Lower lobe of right lung (tissue), 2 donors: ENCODE results near the gene LDB2. TPM values are rescaled to one million over a fixed set of nuclear protein-coding genes. Genes with fewer than 3 reads are reported as not detected.
A peak's percentile ranks its signal among the peaks of the same experiment; 100 is the strongest.

Source experiments
- ATAC-seq, 2 donors: fragments of 200-7000 bp; cut with Tn5 transposase; one replicate each; pipeline ENCODE4 v1.9.1; 2020 to 2022; ENCODE audit warnings: mild to moderate bottlenecking in 2 of 2, moderate library complexity in 2 of 2
- DNase-seq: peaks from one replicate; pipeline ENCODE4 v3.0.0-alpha.2; 2020
- H3K27ac ChIP-seq: fragments of 200-600 bp; one replicate; pipeline ENCODE4 v1.8.0; 2022
- H3K27me3 ChIP-seq: fragments of 200-600 bp; one replicate; pipeline ENCODE4 v1.8.0; 2022; ENCODE audit warnings: low read depth
- H3K36me3 ChIP-seq: fragments of 200-600 bp; one replicate; pipeline ENCODE4 v1.8.0; 2022; ENCODE audit warnings: mild to moderate bottlenecking
- H3K4me1 ChIP-seq: fragments of 200-600 bp; one replicate; pipeline ENCODE4 v1.8.0; 2022
- H3K4me3 ChIP-seq: fragments of 200-600 bp; one replicate; pipeline ENCODE4 v1.8.0; 2022; ENCODE audit warnings: mild to moderate bottlenecking
- H3K9me3 ChIP-seq: fragments of 200-600 bp; one replicate; pipeline ENCODE4 v1.8.0; 2022
- CTCF ChIP-seq: fragments of 200-600 bp; IDR thresholded peaks from one replicate; pipeline ENCODE4 v1.8.0; 2022; ENCODE audit warnings: antibody characterized with exemption, mild to moderate bottlenecking
- intact Hi-C: fragments of 100-400 bp; cut with DNase I; formaldehyde crosslinking; loops from one replicate; pipeline ENCODE4 v1.11.0; 2022
- total RNA-seq: library from RNA; stranded (reverse); fragmentation: NEBNext Ultra II Directional; extraction: Animal tissue kit (Norgen Biotek cat#: 25700); gene quantifications from one replicate; pipeline ENCODE4 v1.2.1, GENCODE V29; 2021
- donor health status: DM: no; HTN: yes; CAD: no; lungs with severe emphysema.

Gene LDB2
- total RNA-seq, 1 donor from 2014 or later: 113 TPM

- Histone ChIP-seq H3K9me3 (no peaks in the 10 kb centered on the region), H3K4me1 (no peaks in the 10 kb centered on the region), H3K27me3 (no peaks in the 10 kb centered on the region), H3K27ac (no peak overlapping the region), H3K36me3 (no peaks in the 10 kb centered on the region), H3K4me3 (peak overlapping the region; percentile 14)
- ATAC-seq (no peak), DNase-seq (no peak)
- intact Hi-C loops: no loop called here
- TF ChIP-seq CTCF: no peak
Measured at GRCh38 chr4:16909281-16909680, 10.8 kb upstream of the LDB2 start.

GRCh38 chr4:16908377-16909021 is 10.1 kb upstream of the LDB2 start:
- H3K4me1 ChIP-seq: no peaks in the 10 kb centered on the region
- no peak for TF ChIP-seq CTCF
- H3K27ac ChIP-seq: no peak overlapping the region
- intact Hi-C loops: no loop called here
- ATAC-seq: no peak
- no peaks in the 10 kb centered on the region for H3K36me3 ChIP-seq
- no peaks in the 10 kb centered on the region for H3K9me3 ChIP-seq
- no peak for DNase-seq
- no peak overlapping the region for H3K4me3 ChIP-seq
- H3K27me3 ChIP-seq: no peaks in the 10 kb centered on the region

GRCh38 chr4:16900325-16900724 is 1.9 kb upstream of the LDB2 start:
- DNase-seq: no peak
- no peak for ATAC-seq
- intact Hi-C loops: no loop called here
- Histone ChIP-seq H3K4me3 (no peak overlapping the region), H3K4me1 (peaks cover 6% of the 10 kb centered on the region), H3K27ac (no peak overlapping the region), H3K36me3 (no peaks in the 10 kb centered on the region), H3K9me3 (no peaks in the 10 kb centered on the region), H3K27me3 (no peaks in the 10 kb centered on the region)
- no peak for TF ChIP-seq CTCF

GRCh38 chr4:16896881-16897750 is 1.3 kb downstream of the LDB2 start:
- Histone ChIP-seq H3K9me3 (no peaks in the 10 kb centered on the region), H3K36me3 (no peaks in the 10 kb centered on the region), H3K4me3 (peak overlapping the region; percentile 58), H3K4me1 (peaks cover 14% of the 10 kb centered on the region), H3K27me3 (no peaks in the 10 kb centered on the region), H3K27ac (peak overlapping the region; percentile 73)
- no peak for ATAC-seq
- no peak for TF ChIP-seq CTCF
- intact Hi-C loops: no loop called here
- DNase-seq: no peak

- Histone ChIP-seq H3K4me1 (peaks cover 22% of the 10 kb centered on the region), H3K27me3 (no peaks in the 10 kb centered on the region), H3K9me3 (no peaks in the 10 kb centered on the region), H3K27ac (peak overlapping the region; percentile 73), H3K36me3 (no peaks in the 10 kb centered on the region), H3K4me3 (peak overlapping the region; percentile 58)
- DNase-seq (no peak), ATAC-seq (no peak)
- intact Hi-C loops: no loop called here
- TF ChIP-seq CTCF: no peak
Measured at GRCh38 chr4:16894406-16894805, 4.0 kb downstream of the LDB2 start.
